Peyer's patch (tissue), 4 donors: ENCODE data around the gene TMEM131.

Experiments used
- POLR2A ChIP-seq, 2 donors: fragments of 450-650 bp; IDR thresholded peaks; one replicate each; pipeline ENCODE4 v1.5.1; 2017; ENCODE audit warnings: antibody characterized with exemption in 2 of 2, mild to moderate bottlenecking in 2 of 2, moderate library complexity in 2 of 2
- TF ChIP-seq, protein P1 (sequence below), 6 experiments: fragments of 450-650 bp in 4 of 6; fragments of 200-600 bp in 2 of 6; sonication (generic) in 1 of 6; IDR thresholded peaks; one replicate each; pipeline ENCODE4 v1.5.1; 2017 to 2019; ENCODE audit warnings: antibody characterized with exemption in 6 of 6, mild to moderate bottlenecking in 3 of 6, moderate library complexity in 1 of 6

- TF ChIP-seq, protein P1, sequence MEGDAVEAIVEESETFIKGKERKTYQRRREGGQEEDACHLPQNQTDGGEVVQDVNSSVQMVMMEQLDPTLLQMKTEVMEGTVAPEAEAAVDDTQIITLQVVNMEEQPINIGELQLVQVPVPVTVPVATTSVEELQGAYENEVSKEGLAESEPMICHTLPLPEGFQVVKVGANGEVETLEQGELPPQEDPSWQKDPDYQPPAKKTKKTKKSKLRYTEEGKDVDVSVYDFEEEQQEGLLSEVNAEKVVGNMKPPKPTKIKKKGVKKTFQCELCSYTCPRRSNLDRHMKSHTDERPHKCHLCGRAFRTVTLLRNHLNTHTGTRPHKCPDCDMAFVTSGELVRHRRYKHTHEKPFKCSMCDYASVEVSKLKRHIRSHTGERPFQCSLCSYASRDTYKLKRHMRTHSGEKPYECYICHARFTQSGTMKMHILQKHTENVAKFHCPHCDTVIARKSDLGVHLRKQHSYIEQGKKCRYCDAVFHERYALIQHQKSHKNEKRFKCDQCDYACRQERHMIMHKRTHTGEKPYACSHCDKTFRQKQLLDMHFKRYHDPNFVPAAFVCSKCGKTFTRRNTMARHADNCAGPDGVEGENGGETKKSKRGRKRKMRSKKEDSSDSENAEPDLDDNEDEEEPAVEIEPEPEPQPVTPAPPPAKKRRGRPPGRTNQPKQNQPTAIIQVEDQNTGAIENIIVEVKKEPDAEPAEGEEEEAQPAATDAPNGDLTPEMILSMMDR (IDR thresholded peaks at IDR 0.05) = no peak
- TF ChIP-seq POLR2A (IDR thresholded peaks at IDR 0.05) = no peak
These were observed 93.9 kb downstream of the TMEM131 start for GRCh38 chr2:97901862-97902261.
